ENCODE data around the gene CACNA1I. TPM values are rescaled to one million over a fixed set of nuclear protein-coding genes. Genes with fewer than 3 reads are reported as not detected.

The CACNA1I gene
- total RNA-seq, 1 donor from 2014 or later: 0.07 TPM

DNA sequence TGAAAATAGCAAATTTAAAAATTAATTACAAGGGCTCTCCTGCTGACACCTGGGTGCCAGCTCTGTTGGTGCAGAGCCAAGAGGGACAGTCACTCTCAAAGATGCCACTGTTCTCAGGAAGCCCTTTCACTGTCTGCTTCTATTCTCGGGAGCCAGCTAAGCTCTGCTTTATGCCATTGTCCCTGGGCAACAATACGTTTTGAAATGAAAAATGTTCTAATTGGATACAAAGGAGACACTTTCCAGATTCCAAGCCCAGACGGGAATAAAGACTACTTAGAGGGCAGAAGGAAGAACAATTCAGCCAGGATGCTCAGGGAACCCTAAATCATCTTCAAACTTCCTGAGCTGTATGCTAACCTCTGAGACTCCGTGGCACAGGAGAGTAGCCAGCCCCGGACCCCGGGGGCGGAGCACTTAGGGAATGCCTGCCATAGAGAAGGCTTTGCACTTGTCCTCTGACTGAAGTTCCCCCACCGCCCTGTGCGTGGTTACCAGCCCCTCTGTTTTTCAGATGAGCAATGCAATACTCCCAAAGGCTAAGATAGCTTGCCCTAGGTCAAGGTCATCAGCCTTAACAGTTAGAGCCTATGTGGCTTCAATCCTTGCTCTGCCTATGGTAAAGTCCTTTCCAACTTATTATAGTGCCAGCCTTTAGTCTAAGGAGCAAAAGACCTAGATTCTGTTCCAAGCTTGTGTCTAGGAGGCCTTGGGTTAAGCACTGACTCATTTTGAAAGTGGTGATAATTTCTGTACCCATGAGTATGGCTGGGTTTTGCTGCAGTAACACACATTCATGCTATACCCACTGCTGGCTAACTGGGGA lies 150.9 kb downstream of the CACNA1I start:
- no peak overlapping the region for H3K27ac Mint-ChIP-seq (ENCODE audit: unreplicated experiment)
- H3K9me3 Mint-ChIP-seq: no peaks in the 10 kb centered on the region
- peaks cover 41% of the 10 kb centered on the region for H3K27me3 Mint-ChIP-seq (ENCODE audit: low read depth)
- no peaks in the 10 kb centered on the region for H3K36me3 Mint-ChIP-seq (ENCODE audit: low read depth)
- no peak overlapping the region for H3K4me3 Mint-ChIP-seq
- no peak for DNase-seq (ENCODE audit: low read depth, low spot score)
- peaks cover 34% of the 10 kb centered on the region for H3K4me1 Mint-ChIP-seq
- TF ChIP-seq, protein P1, sequence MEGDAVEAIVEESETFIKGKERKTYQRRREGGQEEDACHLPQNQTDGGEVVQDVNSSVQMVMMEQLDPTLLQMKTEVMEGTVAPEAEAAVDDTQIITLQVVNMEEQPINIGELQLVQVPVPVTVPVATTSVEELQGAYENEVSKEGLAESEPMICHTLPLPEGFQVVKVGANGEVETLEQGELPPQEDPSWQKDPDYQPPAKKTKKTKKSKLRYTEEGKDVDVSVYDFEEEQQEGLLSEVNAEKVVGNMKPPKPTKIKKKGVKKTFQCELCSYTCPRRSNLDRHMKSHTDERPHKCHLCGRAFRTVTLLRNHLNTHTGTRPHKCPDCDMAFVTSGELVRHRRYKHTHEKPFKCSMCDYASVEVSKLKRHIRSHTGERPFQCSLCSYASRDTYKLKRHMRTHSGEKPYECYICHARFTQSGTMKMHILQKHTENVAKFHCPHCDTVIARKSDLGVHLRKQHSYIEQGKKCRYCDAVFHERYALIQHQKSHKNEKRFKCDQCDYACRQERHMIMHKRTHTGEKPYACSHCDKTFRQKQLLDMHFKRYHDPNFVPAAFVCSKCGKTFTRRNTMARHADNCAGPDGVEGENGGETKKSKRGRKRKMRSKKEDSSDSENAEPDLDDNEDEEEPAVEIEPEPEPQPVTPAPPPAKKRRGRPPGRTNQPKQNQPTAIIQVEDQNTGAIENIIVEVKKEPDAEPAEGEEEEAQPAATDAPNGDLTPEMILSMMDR (conservative IDR thresholded peaks at IDR 0.05): no peak

DNA sequence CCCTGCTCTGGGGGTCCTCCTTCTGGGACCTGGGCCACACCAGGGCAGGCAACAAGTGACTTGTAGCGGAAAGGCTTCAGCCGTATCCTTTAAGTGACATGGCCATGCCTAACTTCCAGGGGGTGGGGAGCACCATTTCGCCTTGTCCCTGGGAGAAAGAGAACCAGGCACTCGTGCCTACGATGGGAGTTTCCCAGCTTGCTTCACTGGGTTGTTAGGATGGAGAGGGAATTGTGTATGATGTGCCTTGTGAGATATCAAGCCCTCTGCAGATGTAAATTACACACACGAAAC lies 151.4 kb downstream of the CACNA1I start:
- Mint-ChIP-seq H3K9me3 (no peaks in the 10 kb centered on the region), H3K27me3 (ENCODE audit: low read depth) (peaks cover 44% of the 10 kb centered on the region), H3K36me3 (ENCODE audit: low read depth) (no peaks in the 10 kb centered on the region), H3K4me3 (no peak overlapping the region), H3K4me1 (peaks cover 29% of the 10 kb centered on the region), H3K27ac (ENCODE audit: unreplicated experiment) (no peak overlapping the region)
- TF ChIP-seq, protein P1 (conservative IDR thresholded peaks at IDR 0.05): no peak
- no peak for DNase-seq (ENCODE audit: low read depth, low spot score)

DNA sequence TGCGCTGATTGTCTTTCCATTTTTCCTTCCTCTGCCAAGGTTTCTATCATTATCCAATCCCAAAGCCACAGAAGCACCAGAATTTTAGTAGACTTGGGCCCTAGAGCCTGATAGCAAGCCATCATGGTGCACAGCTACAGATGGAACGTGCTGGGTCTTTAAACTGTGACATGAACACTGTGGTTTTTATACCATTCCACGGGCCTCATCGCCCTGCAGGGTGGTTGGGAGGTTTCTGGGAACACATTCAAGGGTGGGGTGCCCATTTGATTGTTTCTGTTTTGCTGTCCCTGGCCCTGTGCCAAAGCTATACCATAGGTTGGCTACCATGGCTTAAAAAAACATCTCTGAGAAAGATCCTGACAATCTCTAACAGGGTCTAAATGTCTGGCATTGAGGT lies 151.9 kb downstream of the CACNA1I start:
- H3K27me3 Mint-ChIP-seq (ENCODE audit: low read depth): peaks cover 46% of the 10 kb centered on the region
- TF ChIP-seq, protein P1 (conservative IDR thresholded peaks at IDR 0.05): no peak
- no peak overlapping the region for H3K4me3 Mint-ChIP-seq
- H3K9me3 Mint-ChIP-seq: no peaks in the 10 kb centered on the region
- no peak overlapping the region for H3K27ac Mint-ChIP-seq (ENCODE audit: unreplicated experiment)
- DNase-seq (ENCODE audit: low read depth, low spot score): no peak
- no peaks in the 10 kb centered on the region for H3K36me3 Mint-ChIP-seq (ENCODE audit: low read depth)
- H3K4me1 Mint-ChIP-seq: peaks cover 24% of the 10 kb centered on the region

DNA sequence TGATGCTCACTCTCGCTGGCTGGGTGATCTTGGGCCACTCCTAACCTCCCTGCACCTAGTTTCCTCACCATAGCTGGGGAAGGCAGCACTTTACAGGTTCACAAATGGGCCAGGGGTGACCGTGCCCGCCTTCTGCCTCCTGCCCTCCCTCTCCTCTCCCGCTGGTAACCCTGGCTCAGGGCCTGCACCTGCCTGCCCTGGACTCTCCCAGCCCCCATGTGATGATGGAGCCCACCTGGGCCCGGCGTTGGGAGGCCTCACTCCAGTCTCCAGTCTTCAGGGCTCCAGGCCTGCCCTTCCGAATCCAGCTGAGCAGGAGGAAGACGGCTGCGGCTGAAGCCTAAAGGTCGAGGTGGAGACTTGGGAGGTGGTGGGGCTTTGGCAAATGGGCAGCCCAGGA lies 152.9 kb downstream of the CACNA1I start:
- H3K27ac Mint-ChIP-seq (ENCODE audit: unreplicated experiment): no peak overlapping the region
- no peaks in the 10 kb centered on the region for H3K9me3 Mint-ChIP-seq
- DNase-seq (ENCODE audit: low read depth, low spot score): no peak
- H3K36me3 Mint-ChIP-seq (ENCODE audit: low read depth): no peaks in the 10 kb centered on the region
- peaks cover 48% of the 10 kb centered on the region for H3K27me3 Mint-ChIP-seq (ENCODE audit: low read depth)
- H3K4me1 Mint-ChIP-seq: peaks cover 20% of the 10 kb centered on the region
- H3K4me3 Mint-ChIP-seq: no peak overlapping the region
- TF ChIP-seq, protein P1 (conservative IDR thresholded peaks at IDR 0.05): no peak

DNA sequence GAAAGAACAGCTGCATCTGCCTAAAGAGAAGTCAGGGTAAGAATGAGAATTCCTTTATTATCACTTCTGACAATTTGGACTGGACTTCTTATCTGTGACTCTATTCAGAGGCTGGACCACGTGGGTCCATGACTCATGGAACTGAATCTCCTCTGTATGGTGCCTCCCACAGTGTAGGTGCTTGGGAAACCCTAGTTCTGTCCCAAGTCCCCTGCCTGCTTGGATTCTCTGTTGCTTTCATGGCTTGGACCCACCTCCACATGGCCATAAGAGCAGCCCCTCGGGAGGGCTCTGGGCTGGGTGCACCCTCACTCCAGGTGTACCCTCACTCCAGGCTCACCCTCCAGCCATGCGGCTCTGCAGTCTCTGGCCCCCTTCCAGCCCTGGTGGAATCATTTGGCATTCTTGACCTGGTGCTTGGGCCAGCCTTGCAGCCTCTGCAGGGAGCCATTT lies 153.4 kb downstream of the CACNA1I start:
- TF ChIP-seq, protein P1 (conservative IDR thresholded peaks at IDR 0.05): no peak
- no peaks in the 10 kb centered on the region for H3K36me3 Mint-ChIP-seq (ENCODE audit: low read depth)
- DNase-seq (ENCODE audit: low read depth, low spot score): no peak
- peaks cover 48% of the 10 kb centered on the region for H3K27me3 Mint-ChIP-seq (ENCODE audit: low read depth)
- H3K4me1 Mint-ChIP-seq: peaks cover 20% of the 10 kb centered on the region
- H3K9me3 Mint-ChIP-seq: no peaks in the 10 kb centered on the region
- H3K4me3 Mint-ChIP-seq: no peak overlapping the region
- no peak overlapping the region for H3K27ac Mint-ChIP-seq (ENCODE audit: unreplicated experiment)
